ENCODE data around the gene ARHGEF28.

ARHGEF28 gene

DNA sequence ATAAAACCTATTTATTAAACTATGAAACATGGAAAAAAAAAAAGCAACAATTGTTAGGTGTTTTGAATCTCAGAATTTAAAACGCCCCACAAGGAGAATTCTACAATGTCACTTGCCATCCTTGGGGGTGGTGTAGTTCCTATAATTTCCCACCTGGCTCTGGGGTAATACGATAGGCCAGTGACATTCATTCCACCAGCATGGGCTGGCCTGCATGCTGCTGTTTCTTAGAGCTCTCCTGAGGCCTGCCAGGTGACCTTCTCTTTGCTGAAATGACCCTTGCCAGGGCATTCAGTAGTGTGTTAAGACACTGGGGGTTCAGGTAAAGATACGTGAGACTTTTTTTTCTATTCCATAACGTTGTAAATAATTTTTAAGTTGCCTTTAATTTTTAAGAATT is 10.0 kb upstream of the ARHGEF28 start:
- H3K9me3 Mint-ChIP-seq = peaks cover 4% of the 10 kb centered on the region
- TF ChIP-seq, protein P1, sequence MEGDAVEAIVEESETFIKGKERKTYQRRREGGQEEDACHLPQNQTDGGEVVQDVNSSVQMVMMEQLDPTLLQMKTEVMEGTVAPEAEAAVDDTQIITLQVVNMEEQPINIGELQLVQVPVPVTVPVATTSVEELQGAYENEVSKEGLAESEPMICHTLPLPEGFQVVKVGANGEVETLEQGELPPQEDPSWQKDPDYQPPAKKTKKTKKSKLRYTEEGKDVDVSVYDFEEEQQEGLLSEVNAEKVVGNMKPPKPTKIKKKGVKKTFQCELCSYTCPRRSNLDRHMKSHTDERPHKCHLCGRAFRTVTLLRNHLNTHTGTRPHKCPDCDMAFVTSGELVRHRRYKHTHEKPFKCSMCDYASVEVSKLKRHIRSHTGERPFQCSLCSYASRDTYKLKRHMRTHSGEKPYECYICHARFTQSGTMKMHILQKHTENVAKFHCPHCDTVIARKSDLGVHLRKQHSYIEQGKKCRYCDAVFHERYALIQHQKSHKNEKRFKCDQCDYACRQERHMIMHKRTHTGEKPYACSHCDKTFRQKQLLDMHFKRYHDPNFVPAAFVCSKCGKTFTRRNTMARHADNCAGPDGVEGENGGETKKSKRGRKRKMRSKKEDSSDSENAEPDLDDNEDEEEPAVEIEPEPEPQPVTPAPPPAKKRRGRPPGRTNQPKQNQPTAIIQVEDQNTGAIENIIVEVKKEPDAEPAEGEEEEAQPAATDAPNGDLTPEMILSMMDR (IDR thresholded peaks at IDR 0.05) = no peak
- DNase-seq = no peak
- H3K4me1 Mint-ChIP-seq = peaks cover 6% of the 10 kb centered on the region
- no peak overlapping the region for H3K4me3 Mint-ChIP-seq
- no peak overlapping the region for H3K27ac Mint-ChIP-seq
- H3K36me3 Mint-ChIP-seq (ENCODE audit: low read depth) = no peaks in the 10 kb centered on the region
- peaks cover 20% of the 10 kb centered on the region for H3K27me3 Mint-ChIP-seq (ENCODE audit: low read depth, poor library complexity)

DNA sequence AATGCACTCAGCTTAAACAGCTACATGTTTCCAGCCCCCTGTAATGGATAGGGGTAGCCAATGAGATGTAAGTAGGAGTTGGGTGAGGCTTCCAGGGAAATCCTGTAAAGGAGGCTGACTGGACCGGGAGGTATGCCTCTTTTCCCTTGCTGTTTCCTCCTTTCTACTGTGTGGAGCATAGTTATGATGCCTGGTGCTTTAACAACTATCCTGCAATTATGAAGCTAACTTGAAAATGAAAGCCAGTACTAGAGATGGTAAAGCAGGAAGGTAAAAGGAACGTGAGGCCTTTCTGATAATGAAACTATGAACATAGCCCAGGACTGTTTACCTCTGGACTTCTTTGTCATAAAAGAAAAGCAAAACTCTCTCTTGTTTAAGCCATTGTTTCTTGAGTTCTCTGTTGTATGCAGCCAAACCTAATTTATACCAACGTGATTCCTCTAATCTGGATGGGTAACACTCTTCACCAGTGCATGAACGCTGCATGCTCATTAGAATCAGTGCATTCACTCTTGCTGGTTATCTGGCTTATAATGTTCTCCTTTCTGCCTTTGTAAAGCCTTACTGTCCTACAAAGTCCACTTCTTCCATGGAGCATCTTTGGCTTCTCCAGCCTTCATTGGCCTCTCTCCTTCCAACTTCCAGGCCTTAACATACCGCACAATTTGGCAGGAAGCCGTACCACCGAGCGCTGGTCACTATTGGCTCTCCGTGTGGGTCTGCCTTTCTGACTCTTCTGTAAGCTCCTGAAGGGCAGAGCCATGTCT is 8.3 kb upstream of the ARHGEF28 start:
- TF ChIP-seq, protein P1 (IDR thresholded peaks at IDR 0.05) = no peak
- Mint-ChIP-seq H3K27ac (no peak overlapping the region), H3K27me3 (ENCODE audit: low read depth, poor library complexity) (peaks cover 27% of the 10 kb centered on the region), H3K4me1 (peaks cover 6% of the 10 kb centered on the region), H3K9me3 (no peaks in the 10 kb centered on the region), H3K36me3 (ENCODE audit: low read depth) (no peaks in the 10 kb centered on the region), H3K4me3 (no peak overlapping the region)
- DNase-seq = no peak

- H3K27me3 Mint-ChIP-seq (ENCODE audit: low read depth, poor library complexity) = peaks cover 42% of the 10 kb centered on the region
- TF ChIP-seq, protein P1 (IDR thresholded peaks at IDR 0.05) = no peak
- no peak for DNase-seq
- H3K27ac Mint-ChIP-seq = no peak overlapping the region
- peaks cover 15% of the 10 kb centered on the region for H3K4me1 Mint-ChIP-seq
- no peaks in the 10 kb centered on the region for H3K36me3 Mint-ChIP-seq (ENCODE audit: low read depth)
- H3K4me3 Mint-ChIP-seq = no peak overlapping the region
- no peaks in the 10 kb centered on the region for H3K9me3 Mint-ChIP-seq
Measured at GRCh38 chr5:73619606-73620333, 6.2 kb upstream of the ARHGEF28 start.

DNA sequence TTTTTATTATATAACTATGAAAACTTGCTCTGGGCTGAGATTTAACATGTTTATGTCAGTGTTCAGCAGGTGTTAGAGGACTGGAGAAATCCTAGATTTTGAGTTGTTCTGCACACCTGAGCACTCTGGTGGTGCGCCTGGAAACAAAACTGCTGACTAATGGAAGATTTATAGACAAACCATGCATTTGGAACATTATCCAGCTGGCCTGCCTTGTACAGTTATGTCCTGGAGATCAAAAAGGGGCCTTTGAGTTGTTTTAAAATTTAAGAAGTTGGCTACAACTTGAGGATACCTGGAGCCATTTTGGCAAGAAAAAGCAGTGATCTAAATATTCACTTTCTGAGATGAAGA is 5.7 kb upstream of the ARHGEF28 start:
- no peak for DNase-seq
- TF ChIP-seq, protein P1 (IDR thresholded peaks at IDR 0.05) = no peak
- peaks cover 44% of the 10 kb centered on the region for H3K27me3 Mint-ChIP-seq (ENCODE audit: low read depth, poor library complexity)
- no peaks in the 10 kb centered on the region for H3K9me3 Mint-ChIP-seq
- no peaks in the 10 kb centered on the region for H3K36me3 Mint-ChIP-seq (ENCODE audit: low read depth)
- H3K4me1 Mint-ChIP-seq = peaks cover 15% of the 10 kb centered on the region
- H3K27ac Mint-ChIP-seq = no peak overlapping the region
- H3K4me3 Mint-ChIP-seq = no peak overlapping the region

- no peak overlapping the region for H3K27ac Mint-ChIP-seq
- peaks cover 63% of the 10 kb centered on the region for H3K27me3 Mint-ChIP-seq (ENCODE audit: low read depth, poor library complexity)
- TF ChIP-seq, protein P1 (IDR thresholded peaks at IDR 0.05) = no peak
- peaks cover 12% of the 10 kb centered on the region for H3K4me1 Mint-ChIP-seq
- no peak for DNase-seq
- no peaks in the 10 kb centered on the region for H3K36me3 Mint-ChIP-seq (ENCODE audit: low read depth)
- H3K4me3 Mint-ChIP-seq = no peak overlapping the region
- no peaks in the 10 kb centered on the region for H3K9me3 Mint-ChIP-seq
Measured at GRCh38 chr5:73623060-73623459, 2.9 kb upstream of the ARHGEF28 start.
